Endodermal cell (in vitro differentiated cells): Measurements from ENCODE around the gene KRTAP10-6. TPM values are rescaled to one million over a fixed set of nuclear protein-coding genes. Genes with fewer than 3 reads are reported as not detected.
"Not testable (repeated sequence)": the region's sequence is repeated elsewhere in the genome, so short reads cannot be mapped to it uniquely, and the experiment has no call there.

ENCODE experiments used
- DNase-seq: peaks from one replicate; pipeline ENCODE4 v3.0.0-alpha.2; 2017
- H3K27ac ChIP-seq: 2 replicates; pipeline ENCODE4 v1.5.1; 2013; ENCODE audit warnings: mild to moderate bottlenecking, low read depth, low read length, moderate library complexity
- H3K27me3 ChIP-seq: 2 replicates; pipeline ENCODE4 v1.6.1; 2013; ENCODE audit warnings: mild to moderate bottlenecking, low read length, moderate library complexity; ENCODE audit not compliant: insufficient read depth, control insufficient read depth, poor library complexity, severe bottlenecking
- H3K36me3 ChIP-seq: 2 replicates; pipeline ENCODE4 v1.7.0; 2013; ENCODE audit warnings: mild to moderate bottlenecking, low read length, moderate library complexity; ENCODE audit not compliant: control insufficient read depth, insufficient read depth
- H3K4me1 ChIP-seq: one replicate; pipeline ENCODE4 v1.7.0; 2013; ENCODE audit warnings: low read length; ENCODE audit not compliant: control insufficient read depth, insufficient read depth
- H3K4me3 ChIP-seq: 2 replicates; pipeline ENCODE4 v1.5.1; 2013; ENCODE audit warnings: mild to moderate bottlenecking, low read length, moderate library complexity
- H3K9ac ChIP-seq: 2 replicates; pipeline ENCODE4 v1.6.1; 2013; ENCODE audit warnings: mild to moderate bottlenecking, low read length, moderate library complexity; ENCODE audit not compliant: poor library complexity, severe bottlenecking; ENCODE audit errors: extremely low read depth
- H3K9me3 ChIP-seq: 2 replicates; pipeline ENCODE4 v1.6.1; 2013; ENCODE audit warnings: mild to moderate bottlenecking, low read length, moderate library complexity; ENCODE audit not compliant: control insufficient read depth
- H3K27ac Mint-ChIP-seq: 2 replicates; pipeline ENCODE4 v1.8.0; 2020; ENCODE audit warnings: mixed read lengths
- H3K27me3 Mint-ChIP-seq: 2 replicates; pipeline ENCODE4 v1.8.0; 2021; ENCODE audit warnings: mild to moderate bottlenecking, mixed read lengths; ENCODE audit not compliant: insufficient read depth
- H3K36me3 Mint-ChIP-seq: 2 replicates; pipeline ENCODE4 v1.8.0; 2020; ENCODE audit warnings: low read depth, mixed read lengths
- H3K4me1 Mint-ChIP-seq: 2 replicates; pipeline ENCODE4 v1.8.0; 2020; ENCODE audit warnings: mixed read lengths
- H3K4me3 Mint-ChIP-seq: 2 replicates; pipeline ENCODE4 v1.8.0; 2020; ENCODE audit warnings: mild to moderate bottlenecking, moderate library complexity, mixed read lengths
- H3K9me3 Mint-ChIP-seq: 2 replicates; pipeline ENCODE4 v1.8.0; 2020; ENCODE audit warnings: mild to moderate bottlenecking, mixed read lengths
- CTCF ChIP-seq: fragments of 200-600 bp; sonication (generic); conservative IDR thresholded peaks from 2 replicates; pipeline ENCODE4 v1.5.0; 2021; ENCODE audit warnings: antibody characterized with exemption, mild to moderate bottlenecking
- WGBS, 2 experiments: methylation state at CpG; one replicate each; pipeline versions ENCODE4 v1.1.5 to v1.1.7; 2013; ENCODE audit warnings: missing lambda C conversion rate in 2 of 2, mixed read lengths in 1 of 2; ENCODE audit not compliant: insufficient coverage in 1 of 2, insufficient read length in 1 of 2; 5-methylcytosine and 5-hydroxymethylcytosine counted together
- long read RNA-seq, 4 experiments: library from polyadenylated mRNA in 2 of 4; library from RNA in 1 of 4; library from capped mRNA in 1 of 4; stranded (forward) in 3 of 4; unstranded in 1 of 4; transcript quantifications; one replicate each; pipeline ENCODE4 v2.0.0, GENCODE V29; 2020 to 2021; ENCODE audit warnings: inconsistent platforms in 1 of 4
- polyA plus RNA-seq, 2 experiments: library from polyadenylated mRNA; stranded (reverse); fragments of 50-300 nt; gene quantifications; one replicate each; pipeline ENCODE4 v1.2.3, GENCODE V29; 2013
- total RNA-seq, 2 donors: library from RNA; stranded (reverse); fragmentation: NEBNext Ultra II Directional in 1 of 2; extraction: Animal tissue kit (Norgen Biotek cat#: 25700) in 1 of 2; gene quantifications; 2 replicates in 1 of 2; 3 replicates in 1 of 2; pipeline ENCODE4 v1.2.1, GENCODE V29; 2021

KRTAP10-6 gene, protein sequence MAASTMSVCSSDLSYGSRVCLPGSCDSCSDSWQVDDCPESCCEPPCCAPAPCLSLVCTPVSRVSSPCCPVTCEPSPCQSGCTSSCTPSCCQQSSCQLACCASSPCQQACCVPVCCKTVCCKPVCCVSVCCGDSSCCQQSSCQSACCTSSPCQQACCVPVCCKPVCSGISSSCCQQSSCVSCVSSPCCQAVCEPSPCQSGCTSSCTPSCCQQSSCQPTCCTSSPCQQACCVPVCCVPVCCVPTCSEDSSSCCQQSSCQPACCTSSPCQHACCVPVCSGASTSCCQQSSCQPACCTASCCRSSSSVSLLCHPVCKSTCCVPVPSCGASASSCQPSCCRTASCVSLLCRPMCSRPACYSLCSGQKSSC
- total RNA-seq, result not detected
- polyA plus RNA-seq (2013, experiment 1 of 2), result 0.18 TPM
- polyA plus RNA-seq (2013, experiment 2 of 2), result not detected
- long read RNA-seq, experiment 1, result 0 reads
- long read RNA-seq, experiment 2, result 0 reads
- long read RNA-seq, experiment 3, result 0 reads
- long read RNA-seq, experiment 4, result 0 reads

- H3K27me3 Mint-ChIP-seq, result no peaks in the 10 kb centered on the region
- no peaks in the 10 kb centered on the region for H3K27me3 ChIP-seq
- no peaks in the 10 kb centered on the region for H3K9me3 ChIP-seq
- peaks cover 9% of the 10 kb centered on the region for H3K4me1 Mint-ChIP-seq
- no peak within 1 kb of the TSS for H3K4me3 Mint-ChIP-seq
- H3K36me3 Mint-ChIP-seq, result no peaks in the 10 kb centered on the region
- peak; percentile 57 for DNase-seq
- no peak for TF ChIP-seq CTCF
- 93% methylated on average over 19 to 33 of the region's 33 CpGs for WGBS, 2 experiments
- no peak within 1 kb of the TSS for H3K4me3 ChIP-seq
- no peak within 1 kb of the TSS for H3K27ac Mint-ChIP-seq
- peaks cover 5% of the 10 kb centered on the region for H3K9me3 Mint-ChIP-seq
- H3K27ac ChIP-seq, result no peak within 1 kb of the TSS
- H3K9ac ChIP-seq, result no peak within 1 kb of the TSS
- no peaks in the 10 kb centered on the region for H3K36me3 ChIP-seq
- no peaks in the 10 kb centered on the region for H3K4me1 ChIP-seq
Observed at GRCh38 chr21:44592446-44593311, at the start of gene KRTAP10-6. Gene KRTAP10-6 (minus strand): TSS chr21:44592505. CDS start chr21:44592484, 21 bp downstream.

GRCh38 chr21:44640761-44641160 lies 48.5 kb upstream of the KRTAP10-6 start:
- H3K36me3 Mint-ChIP-seq, result peaks cover 4% of the 10 kb centered on the region
- peaks cover 2% of the 10 kb centered on the region for H3K4me1 Mint-ChIP-seq
- H3K27ac ChIP-seq, result no peak overlapping the region
- DNase-seq, result peak; percentile 15
- H3K27me3 ChIP-seq, result no peaks in the 10 kb centered on the region
- H3K9me3 Mint-ChIP-seq, result peaks cover 44% of the 10 kb centered on the region
- H3K27me3 Mint-ChIP-seq, result peaks cover 3% of the 10 kb centered on the region
- no peaks in the 10 kb centered on the region for H3K36me3 ChIP-seq
- no peak overlapping the region for H3K27ac Mint-ChIP-seq
- no peak overlapping the region for H3K4me3 ChIP-seq
- no peak overlapping the region for H3K4me3 Mint-ChIP-seq
- no peaks in the 10 kb centered on the region for H3K4me1 ChIP-seq
- no peak overlapping the region for H3K9ac ChIP-seq
- WGBS, 2 experiments, result 89 to 92% methylated on average over 3 to 5 of the region's 5 CpGs
- no peak for TF ChIP-seq CTCF
- peaks cover 22% of the 10 kb centered on the region for H3K9me3 ChIP-seq

- no peak for DNase-seq
- H3K27ac ChIP-seq, result no peak overlapping the region
- H3K4me3 ChIP-seq, result no peak overlapping the region
- TF ChIP-seq CTCF, result no peak
- no peaks in the 10 kb centered on the region for H3K36me3 ChIP-seq
- Mint-ChIP-seq H3K36me3 (no peaks in the 10 kb centered on the region), H3K4me1 (peaks cover 2% of the 10 kb centered on the region), H3K27ac (no peak overlapping the region), H3K9me3 (peaks cover 31% of the 10 kb centered on the region), H3K4me3 (no peak overlapping the region), H3K27me3 (peaks cover 3% of the 10 kb centered on the region)
- H3K9me3 ChIP-seq, result peaks cover 8% of the 10 kb centered on the region
- no peaks in the 10 kb centered on the region for H3K4me1 ChIP-seq
- H3K9ac ChIP-seq, result no peak overlapping the region
- no peaks in the 10 kb centered on the region for H3K27me3 ChIP-seq
- WGBS, 2 experiments, result 94 to 95% methylated on average over 7 to 12 of the region's 12 CpGs
Observed at GRCh38 chr21:44639331-44639655, 47.0 kb upstream of the KRTAP10-6 start.

DNA sequence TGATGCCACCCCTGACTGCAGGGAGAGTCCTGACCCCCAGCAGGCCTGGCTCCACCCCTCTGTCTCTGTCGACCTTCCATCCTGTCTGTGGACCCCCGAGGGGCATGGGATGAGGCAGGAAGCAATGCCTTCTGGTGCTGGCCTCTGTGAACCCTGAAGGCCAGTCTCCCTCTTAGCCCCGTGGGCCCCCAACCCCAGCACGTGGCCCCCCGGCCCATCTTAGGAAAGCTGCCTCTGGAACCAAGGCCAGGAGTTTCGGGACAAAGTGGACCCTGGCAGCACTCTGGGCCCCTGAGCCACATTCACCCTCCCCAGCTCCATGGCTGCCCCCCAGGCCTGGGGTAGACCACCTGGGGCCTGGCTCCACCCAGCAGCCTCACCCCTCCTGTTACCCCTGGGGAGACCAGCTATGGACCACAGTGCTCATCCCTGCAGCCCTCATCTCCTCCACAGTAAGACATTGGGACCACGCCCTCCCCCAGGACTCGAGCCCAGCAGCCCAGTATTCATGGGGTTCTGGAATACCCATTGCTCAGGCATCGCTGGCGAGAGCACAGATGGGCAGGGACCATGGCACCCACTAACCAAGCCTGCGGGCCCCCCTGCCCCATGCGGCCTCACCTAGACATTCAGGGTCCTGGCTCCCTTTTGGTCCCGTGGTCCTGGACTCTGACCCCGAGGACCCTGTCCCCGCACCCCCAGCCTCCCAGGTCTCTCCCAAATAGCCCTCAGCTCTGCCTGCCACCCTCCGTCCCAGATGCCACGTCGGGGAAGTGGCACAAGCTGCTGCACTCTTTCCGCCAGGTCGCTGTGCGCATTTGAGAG lies 46.4 kb upstream of the KRTAP10-6 start:
- H3K4me3 Mint-ChIP-seq, H3K4me1 Mint-ChIP-seq, H3K9ac ChIP-seq, H3K4me3 ChIP-seq, H3K9me3 ChIP-seq, H3K36me3 ChIP-seq, H3K27ac Mint-ChIP-seq, H3K36me3 Mint-ChIP-seq, H3K27me3 ChIP-seq, H3K4me1 ChIP-seq, H3K27me3 Mint-ChIP-seq, H3K27ac ChIP-seq: not testable (repeated sequence)
- peak; percentile 22 for DNase-seq
- WGBS, 2 experiments, result 95% methylated on average over 11 to 16 of the region's 21 CpGs
- peaks cover 25% of the 10 kb centered on the region for H3K9me3 Mint-ChIP-seq
